CD4-positive, alpha-beta T cell treated with Interleukin-15 for 1 hour (primary cell): ENCODE measurements around the gene AMER2.

Experiments used
- DNase-seq: peaks from one replicate; pipeline ENCODE4 v3.0.0-alpha.2; 2020

The AMER2 gene

DNA sequence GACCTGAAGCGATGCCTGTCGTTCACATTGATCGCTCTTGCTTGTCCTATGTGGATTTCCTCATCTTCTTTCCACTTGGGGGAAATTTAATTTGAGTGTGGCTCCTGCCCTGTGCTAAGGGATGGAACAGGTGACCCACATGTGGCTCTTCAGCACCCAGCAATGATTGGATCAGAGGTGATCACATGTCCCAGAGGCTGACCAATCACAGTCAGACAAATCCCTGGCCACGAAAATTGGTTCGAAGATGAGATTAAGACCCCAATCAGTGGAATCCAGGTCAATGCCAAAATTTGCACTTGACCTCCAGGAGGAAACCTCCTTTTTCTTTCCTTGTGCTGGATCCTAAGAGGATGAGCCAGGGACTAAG is 23.7 kb downstream of the AMER2 start:
- no peak for DNase-seq

DNA sequence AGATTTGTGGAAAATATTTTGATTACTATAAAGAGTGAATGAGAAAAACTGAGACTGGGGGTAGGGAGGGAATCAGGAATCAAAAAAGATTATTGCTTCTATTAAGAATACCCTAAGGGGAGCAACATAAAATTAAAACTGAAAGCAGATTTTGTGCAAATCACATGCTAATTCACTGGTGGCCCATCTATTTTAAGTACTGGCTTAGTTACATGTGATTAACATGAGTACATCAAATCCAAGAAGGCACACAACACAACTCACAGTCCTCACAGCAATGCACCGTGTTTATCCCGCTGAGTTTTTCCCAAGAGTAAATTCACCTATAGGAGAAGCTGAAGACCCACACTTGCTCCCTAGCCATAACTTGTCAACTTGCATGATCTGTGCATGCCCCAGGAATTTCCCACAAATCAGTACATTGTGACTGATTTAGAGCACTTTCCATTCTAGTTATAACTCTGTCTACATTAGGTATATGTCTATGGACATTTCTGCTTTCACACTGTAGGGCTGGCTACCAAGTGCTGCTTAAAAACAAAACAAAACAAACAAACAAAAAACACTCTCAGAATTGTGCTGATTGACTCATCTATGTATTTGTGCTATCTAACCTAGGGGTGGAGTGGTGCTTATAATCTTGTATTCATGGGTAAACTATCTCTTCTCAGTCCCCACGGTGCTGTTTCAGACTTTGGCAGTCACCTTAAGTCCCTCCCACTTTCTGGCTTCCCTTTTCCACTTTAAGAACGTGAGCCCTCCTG is 24.3 kb downstream of the AMER2 start:
- DNase-seq = no peak

DNA sequence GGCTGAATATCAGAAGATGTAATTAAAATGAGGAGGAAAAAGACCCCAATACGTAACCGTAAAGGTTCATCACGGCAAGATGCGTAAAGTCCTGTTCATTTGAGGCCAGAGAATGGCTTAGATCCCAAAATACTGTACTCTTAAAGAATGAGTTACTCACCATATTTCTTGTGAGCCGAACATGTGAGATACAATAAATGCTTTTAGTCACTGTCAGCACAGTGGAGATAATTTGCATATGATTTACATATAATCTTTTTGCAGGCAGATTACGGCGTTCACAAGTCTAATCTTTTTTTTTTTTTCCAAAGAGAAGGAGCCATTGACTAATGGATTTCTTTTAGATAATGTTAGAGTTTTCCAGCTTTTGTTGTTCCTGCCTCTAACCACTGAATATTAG is 28.4 kb downstream of the AMER2 start:
- no peak for DNase-seq

DNA sequence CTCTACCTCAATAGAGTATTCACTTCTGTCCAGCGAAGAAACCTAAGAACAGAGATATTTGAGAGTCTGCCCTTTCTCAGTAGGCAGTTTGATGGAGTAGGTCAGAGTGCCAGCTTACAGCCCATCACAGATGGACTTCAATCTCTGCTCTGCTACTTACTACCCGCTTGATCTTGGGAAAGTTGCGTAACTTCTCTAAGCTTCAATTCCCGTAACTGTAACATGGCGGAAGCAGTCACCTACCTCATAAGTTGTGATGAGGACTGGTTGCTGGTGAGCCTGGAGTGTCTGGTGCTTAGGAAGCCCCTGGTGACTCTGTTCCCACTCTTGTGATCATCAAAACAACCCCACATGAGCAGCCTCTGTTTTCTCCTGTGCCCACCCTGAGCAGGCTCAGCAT is 31.0 kb downstream of the AMER2 start:
- no peak for DNase-seq

DNA sequence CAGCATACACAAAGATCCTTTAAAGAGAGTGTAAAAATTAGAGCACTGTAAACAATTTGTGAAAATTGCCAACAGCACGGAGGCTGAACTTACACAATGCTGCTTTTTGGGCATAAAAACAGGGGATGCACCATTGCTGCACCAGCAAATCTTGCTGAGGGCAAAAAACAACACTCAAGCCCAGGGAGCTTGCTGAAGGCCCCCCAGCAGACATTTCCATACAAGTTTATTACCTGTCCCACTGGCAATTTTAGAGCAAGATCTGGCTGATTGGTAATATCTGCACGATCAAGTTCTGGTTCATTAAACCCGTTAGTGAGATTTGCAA is 34.3 kb downstream of the AMER2 start:
- DNase-seq = no peak

DNA sequence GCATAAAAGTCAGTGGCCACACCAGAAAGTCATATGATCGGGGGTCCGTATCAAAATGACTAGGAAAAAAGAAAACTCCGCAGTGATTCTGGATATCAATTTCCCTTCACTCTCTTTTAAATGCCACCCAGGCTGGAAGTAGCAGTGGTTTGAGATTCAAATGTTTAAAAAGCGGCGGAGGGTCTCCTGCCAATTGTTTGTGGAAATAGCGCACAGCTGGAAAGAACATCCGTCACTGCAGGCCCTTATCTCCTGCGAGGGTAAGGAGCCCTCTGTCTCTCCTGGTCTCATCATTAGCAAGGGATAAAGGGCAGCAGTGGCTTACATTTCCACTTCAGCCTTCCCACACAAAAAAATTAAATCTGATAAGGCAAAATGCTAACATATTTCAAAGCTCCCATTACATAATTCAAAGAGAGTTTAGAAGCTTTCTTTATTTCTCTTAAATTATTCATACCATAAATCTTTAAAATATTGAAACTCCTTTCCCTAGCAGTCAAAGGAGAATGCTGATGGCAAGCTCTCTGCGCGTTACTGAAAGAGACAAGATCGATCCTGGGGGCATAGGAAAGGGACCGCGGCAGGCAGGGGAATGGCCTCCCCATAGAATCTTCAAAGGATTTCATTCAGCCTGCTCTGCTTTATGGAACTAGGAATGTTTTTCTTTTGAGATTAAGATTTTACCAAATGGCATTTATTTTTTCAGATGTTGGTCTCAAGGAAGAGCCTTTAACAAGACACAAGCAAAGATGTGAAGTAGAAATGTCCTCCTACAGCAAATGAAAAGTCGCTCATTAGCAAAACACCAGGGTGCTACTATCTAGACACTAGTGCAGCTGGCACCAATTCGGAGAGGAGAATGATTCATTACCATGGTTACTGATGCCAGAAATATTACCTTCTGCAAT is 35.0 kb downstream of the AMER2 start:
- DNase-seq = no peak

DNA sequence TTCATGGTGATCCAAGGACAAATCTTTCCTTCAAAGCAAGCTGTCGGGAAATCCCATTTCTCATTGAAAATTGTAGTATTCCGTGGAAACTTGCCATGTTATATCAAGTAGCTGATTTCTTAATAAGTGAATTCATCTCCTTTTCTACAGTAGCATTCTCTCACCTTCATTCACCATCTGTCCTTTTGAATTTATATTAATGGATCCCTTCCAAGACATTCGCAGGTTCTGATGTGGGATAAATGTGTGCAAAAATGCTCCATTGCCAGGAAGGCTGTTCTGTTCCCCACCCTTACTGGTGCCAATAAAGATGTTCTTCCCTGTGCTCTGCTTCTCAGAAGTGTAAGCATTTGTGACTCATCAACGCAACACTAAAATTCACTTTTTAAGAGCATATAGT is 36.2 kb downstream of the AMER2 start:
- DNase-seq = no peak

DNA sequence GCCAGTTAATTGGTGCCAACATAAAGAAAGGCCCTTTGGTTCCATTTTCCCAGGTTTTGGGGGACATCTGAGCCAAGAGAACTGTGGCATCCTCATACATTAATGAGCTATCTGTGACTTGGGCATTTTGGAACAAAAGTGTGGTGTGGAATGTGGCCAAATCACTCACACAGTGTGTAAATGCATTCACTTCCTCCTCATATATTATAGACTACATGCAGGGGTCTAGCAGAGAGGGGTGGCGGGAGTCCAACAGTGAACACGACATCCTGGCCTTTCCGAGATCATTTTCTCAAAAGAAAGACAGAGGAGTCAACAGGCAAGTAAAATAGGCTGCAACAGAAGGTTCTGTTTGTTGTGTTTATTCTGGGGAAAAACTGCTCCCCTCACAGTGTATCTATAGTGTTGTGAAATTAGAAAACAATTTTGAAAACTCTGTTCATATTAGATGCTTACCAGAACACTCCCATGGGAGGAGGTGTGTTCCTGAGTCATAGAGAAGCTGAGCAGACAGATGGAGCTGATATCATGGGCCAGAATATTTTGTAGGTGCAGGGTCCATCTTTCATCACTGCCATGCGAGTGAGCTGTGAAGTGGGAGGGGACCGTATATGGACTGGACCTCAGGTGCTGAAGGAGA is 39.2 kb downstream of the AMER2 start:
- no peak for DNase-seq

DNA sequence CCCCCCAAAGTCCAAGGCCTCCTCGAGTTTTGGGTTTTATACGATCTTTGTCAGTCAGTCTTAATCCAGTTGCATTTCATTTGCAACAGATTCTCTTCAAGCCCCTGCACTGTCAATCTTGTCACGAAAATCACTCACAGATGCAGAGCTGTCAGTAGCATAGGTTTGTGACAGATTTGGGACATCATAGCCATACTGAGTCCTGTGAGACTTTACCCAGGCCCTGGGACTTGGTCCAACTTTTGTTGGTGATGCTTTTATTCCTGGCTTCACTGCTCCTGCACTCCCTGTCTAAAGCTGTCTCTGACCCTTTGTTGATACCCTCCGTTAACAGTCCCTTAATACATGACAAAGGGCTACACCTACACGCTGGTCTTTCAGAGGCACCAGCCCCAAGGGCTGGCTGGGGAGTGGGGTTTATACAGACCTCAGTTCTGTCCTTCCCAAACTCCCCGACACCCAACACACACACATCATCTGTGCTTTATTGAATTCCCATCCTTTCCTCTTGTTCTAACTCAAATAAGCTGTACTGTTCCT is 40.1 kb downstream of the AMER2 start:
- no peak for DNase-seq

DNA sequence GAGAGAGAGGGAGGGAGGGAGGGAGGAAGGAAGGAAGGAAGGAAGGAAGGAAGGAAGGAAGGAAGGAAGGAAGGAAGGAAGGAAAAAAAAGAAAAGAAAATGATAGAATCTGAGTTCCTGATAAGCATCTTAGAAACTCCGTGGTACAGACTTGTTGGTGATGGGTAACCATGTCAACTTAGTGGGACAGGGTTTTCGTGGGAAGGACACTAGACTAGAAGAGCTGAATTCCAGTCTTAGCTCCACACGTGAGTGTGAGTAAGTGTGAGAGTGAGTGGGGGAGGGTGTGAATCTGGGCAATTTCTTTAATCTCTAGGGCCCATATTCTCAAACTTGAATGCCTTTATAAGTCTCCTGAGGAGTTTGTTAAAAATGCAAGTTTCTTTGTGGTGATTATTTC is 41.1 kb downstream of the AMER2 start:
- DNase-seq = no peak

DNA sequence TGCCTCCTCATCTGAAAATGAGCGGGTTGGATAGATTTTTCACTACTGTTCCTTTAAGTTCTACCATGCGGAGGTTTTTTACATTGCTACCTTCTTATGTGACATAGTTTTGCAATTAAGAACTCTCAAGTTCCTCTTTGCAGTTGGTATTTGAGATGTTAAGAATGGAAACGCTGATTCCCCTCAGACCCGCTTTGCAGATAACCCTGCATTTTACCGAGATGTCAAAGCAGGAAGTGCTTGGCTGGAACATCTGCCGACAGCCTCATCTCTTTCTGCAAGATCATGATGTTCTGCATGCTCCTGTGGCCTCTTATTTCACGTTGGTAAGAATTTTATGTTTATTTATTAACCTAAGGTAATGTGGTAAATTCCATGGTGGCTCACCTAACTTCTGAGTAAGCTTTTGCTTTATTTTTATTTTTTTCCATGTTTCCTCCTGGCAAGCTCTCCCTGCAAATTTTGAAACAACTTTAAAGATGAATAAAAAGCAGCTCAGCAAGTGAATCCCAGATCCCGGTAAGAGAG is 53.6 kb downstream of the AMER2 start:
- DNase-seq = no peak

DNA sequence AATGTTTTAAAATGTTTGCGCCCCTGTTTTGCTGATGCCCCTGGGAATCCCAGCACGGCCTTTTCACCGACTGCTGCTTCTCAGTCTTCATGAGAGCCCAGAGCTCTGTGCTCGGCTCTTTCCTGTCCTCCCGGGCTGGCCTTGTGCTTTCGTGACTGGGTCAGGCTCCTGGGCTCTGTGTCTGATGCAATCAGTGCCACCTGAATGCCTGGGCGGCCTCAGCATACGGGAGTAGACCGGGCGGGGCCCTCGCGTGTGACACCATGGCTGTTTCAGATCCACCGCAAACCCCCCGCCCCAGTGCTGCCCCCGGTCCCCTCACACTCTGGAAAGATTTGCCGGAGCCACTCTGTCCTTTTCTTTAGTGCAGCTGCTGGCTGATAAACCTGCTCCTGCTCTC is 54.8 kb downstream of the AMER2 start:
- no peak for DNase-seq

DNA sequence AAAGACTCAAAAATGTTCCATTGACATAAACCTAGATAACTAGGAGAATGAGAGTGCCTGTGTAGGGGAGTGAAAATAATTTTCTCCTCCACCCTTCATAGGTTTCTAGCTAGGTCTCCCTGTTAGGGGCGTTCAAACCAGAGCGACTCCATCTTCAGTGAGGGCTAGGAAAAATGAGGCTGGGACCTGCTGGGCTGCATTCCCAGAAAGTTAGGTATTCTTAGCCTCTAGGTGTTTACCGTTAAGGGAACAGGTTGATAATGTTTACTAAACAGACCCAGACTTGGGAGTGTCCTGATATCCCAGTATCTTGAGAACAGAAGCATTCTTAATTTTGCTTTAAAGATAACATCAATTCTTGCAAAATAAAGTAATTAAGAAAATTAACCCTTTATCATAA is 56.0 kb downstream of the AMER2 start:
- no peak for DNase-seq

DNA sequence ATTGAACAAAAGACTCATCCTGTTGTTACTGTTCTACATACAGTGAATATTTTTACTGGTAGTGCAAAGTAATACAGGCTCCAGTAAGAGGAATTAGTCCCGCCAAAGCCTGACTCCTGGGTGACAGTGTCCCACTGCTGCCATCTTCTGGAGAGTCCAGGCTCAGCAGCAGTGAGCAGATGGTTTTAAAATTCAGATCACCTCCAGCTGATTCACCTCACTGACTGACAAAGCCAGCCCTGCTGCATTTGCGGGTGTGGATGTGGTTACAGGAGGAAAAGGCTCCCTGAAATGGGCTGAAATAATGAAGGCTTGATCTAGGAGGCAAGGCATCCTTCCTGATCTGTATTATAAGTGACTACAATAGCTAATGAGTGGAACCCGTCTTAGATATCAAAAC is 57.9 kb downstream of the AMER2 start:
- peak; percentile 55 for DNase-seq

DNA sequence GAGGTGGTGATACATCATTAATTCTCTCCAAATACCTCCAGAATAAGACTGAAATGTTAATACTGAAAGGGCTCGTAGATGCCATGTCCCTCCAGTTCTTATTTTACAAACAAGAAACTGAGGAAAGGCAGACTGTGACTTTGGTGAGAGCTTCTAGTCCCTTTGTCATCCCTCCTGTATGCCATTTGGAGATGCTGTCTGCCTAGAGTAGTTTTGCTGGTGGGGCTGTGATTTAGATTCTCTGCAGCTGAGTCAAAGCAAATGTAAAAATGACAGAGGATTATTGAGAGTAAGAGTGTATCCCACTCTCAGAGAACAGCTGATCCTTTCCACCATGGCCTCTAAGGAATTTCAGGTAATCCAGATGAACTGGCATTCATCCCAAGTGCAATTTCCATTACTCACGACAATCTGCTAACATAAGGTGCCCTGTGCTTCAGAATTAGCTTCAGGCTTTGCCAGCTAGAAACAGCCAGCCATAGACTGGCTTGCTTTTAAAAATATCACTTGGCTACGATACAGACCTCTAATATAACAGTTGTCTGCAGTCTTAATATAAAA is 59.3 kb downstream of the AMER2 start:
- no peak for DNase-seq
